Right hindlimb (tissue), 1 donor: Measurements from ENCODE around the gene CNDP1.
"Not testable (repeated sequence)": the region's sequence is repeated elsewhere in the genome, so short reads cannot be mapped to it uniquely, and the experiment has no call there.

Experiments used
- DNase-seq: peaks from one replicate; pipeline ENCODE4 v3.0.0-alpha.2; 2018

The CNDP1 gene, protein sequence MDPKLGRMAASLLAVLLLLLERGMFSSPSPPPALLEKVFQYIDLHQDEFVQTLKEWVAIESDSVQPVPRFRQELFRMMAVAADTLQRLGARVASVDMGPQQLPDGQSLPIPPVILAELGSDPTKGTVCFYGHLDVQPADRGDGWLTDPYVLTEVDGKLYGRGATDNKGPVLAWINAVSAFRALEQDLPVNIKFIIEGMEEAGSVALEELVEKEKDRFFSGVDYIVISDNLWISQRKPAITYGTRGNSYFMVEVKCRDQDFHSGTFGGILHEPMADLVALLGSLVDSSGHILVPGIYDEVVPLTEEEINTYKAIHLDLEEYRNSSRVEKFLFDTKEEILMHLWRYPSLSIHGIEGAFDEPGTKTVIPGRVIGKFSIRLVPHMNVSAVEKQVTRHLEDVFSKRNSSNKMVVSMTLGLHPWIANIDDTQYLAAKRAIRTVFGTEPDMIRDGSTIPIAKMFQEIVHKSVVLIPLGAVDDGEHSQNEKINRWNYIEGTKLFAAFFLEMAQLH

DNA sequence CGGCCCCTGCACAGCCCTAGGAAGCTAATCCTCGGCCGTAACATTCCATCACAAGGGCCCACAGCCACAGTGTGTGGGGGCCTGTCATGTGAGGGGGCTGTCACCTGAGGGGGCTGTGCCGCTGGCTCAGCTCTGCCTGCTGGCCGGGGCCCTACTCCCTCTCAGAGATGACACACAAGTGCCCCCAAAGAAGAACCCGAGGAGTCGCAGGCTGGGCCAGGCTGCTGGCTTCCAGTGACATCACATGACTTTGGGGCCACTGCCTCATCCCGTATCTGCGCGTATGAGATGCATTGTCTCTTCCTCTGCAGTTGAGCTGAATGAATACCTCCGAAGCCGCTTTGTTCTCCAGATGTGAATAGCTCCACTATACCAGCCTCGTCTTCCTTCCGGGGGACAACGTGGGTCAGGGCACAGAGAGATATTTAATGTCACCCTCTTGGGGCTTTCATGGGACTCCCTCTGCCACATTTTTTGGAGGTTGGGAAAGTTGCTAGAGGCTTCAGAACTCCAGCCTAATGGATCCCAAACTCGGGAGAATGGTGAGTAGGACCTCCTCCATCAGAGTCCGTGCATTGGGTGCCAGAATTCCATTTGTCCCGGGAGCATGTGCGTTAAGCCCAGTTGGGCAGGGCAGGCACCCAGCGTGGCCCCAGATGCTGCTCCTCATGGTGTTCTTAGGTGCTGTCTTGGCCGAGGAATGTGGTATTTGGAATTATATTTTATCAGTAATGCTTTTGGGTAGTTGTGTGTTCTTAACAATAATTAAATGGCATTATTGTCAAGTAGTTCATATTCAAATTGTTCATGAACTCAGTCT lies at the start of gene CNDP1:
Gene CNDP1, plus strand, starts transcription at position 351 of the 820 bp plus-strand sequence. Its CDS starts 168 bp downstream, at position 519.
- peak; percentile 10 for DNase-seq

DNA sequence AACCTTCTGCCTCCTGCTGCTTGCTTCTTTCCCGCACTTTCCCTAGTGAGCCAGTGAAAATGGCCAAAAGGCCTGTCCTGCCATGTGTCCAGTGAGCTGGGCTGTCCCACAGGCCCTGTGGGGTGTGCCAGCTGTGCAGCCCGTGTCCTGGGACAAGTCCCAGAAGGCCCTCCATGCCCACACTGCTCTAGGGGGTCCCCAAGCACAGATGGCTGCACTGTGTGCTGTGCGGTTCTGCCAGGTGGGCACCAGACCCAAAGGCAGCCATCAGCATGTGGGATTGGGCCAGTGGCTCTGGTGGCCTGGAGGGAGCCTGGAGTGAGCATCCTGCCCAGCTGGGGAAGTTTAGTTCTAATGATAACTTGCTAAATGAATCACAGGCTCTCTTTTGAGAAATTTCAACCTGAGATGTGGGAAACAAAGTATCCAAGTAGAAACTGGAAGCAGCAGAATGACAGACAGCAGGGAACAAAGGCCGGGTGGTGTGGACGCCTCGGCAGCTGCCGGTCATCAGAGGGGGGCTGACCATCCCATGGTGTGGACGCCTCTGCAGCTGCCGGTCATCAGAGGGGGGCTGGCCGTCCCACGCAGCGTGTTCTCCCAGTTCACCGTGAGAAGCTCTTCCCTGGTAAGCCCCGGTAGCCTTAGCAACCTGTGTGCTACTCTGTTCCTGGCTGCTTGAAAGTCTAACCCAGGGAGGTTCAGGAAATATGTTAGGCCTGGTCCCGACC lies 48.0 kb upstream of the CNDP1 start:
- DNase-seq, result no peak

DNA sequence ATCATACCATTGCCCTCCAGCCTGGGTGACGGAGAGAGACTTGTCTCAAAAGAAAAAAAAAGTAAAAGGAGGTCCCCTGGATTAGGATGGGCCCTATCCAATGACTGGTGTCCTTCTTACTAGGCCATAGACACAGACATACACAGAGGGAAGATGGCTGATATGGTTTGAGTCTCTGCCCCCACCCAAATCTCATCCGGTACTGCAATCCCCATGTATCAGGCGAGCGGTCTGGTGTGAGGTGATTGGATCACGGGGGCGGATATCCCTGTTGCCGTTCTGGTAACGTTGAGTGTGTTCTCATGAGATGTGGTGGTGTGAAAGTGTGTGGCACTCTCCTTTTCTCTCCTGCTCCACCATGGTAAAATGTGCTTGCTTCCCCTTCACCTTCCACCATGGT lies 45.9 kb upstream of the CNDP1 start:
- no peak for DNase-seq

DNA sequence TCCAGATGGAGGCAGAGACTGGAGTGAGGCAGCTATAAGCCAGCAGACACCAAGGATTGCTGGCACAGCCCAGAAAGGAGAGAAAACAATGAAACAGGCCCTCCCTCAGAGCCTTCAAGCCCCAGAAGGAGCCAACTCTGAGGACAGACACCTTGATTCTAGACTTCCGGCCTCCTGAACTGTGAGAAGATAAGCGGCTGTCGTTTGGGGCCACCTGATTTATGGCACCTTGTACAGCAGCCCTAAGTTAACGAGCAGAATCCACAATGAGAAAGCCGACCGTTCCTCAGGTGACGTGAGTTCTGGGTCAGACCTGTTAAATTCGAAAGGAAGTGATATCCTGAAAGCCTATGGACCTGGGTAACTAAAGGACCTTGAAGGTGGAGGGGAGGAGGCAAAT lies 45.4 kb upstream of the CNDP1 start:
- no peak for DNase-seq

DNA sequence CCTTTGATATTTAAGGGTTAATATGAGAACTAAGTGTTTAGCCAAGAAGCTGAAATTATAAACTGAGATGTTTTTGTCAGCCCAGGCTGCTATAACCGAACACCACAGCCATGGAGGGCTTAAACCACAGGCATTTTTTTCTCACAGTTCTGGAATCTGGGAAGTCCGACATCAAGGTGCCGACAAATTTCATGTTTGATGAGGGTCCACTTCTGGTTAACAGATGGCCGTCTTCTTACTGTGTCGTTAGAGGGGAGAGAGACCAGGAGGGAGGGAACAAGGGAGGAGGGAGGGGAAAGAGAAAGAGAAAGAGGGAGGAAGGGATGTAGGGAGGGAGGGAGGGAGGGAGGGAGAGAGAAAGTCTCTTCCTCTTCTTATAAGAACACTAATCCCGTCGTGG lies 44.6 kb upstream of the CNDP1 start:
- no peak for DNase-seq

DNA sequence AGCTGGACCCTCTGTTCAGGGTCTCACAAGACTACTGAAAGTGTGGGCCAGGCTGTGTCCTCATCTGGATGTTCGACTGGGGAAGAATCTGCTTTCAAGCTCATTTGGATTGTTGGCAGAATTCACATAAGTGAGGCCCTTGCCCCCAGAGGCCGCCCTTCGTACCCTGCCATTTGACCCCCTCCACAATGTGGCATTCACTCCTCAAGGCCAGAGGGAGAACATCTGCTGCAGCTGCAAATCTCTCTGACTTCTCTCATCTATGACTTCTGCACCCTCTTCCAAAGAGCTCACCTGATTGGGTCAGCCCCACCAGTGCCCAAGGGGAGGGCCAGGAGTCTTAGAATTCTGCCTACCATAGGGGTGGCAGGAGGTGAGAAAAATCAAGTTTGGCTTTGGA lies 42.0 kb upstream of the CNDP1 start:
- no peak for DNase-seq

DNA sequence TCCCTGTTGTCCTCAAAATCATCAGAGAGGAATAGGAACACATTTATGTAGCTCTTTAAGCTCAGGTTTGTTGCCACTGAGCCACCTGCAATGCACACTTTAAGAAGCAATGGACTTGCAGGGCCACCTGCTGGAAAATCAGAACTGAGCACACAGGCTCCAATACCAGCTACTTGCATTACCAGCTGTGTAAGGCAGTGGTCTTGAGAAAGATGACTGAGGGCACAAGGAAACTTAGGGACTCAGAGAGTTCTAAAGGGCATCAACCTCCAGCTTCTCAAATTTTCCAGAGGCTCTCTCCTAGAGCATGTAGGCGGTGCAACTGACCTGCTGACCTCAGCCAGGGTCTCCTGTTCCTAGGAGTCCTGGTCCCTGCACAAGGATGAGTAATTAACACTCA lies 40.6 kb upstream of the CNDP1 start:
- peak; percentile 66 for DNase-seq

DNA sequence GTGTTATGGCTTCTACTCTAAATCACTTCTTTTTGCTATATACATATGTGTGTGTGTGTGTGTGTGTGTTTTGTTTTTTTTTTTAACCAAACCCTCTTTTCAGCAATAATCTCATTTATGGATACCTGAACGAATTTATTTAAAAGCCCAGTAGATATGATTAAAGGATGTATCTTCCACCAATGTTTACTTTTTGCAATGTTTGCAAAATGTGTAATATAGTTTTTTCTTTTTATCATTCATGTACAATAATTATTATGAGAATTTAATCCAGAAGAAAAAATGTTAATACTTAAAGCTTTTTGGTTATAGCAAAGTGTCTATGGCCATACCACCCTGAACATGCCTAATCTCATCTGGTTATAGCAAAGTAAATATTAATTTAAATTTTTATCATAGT lies 39.8 kb upstream of the CNDP1 start:
- DNase-seq, result no peak

DNA sequence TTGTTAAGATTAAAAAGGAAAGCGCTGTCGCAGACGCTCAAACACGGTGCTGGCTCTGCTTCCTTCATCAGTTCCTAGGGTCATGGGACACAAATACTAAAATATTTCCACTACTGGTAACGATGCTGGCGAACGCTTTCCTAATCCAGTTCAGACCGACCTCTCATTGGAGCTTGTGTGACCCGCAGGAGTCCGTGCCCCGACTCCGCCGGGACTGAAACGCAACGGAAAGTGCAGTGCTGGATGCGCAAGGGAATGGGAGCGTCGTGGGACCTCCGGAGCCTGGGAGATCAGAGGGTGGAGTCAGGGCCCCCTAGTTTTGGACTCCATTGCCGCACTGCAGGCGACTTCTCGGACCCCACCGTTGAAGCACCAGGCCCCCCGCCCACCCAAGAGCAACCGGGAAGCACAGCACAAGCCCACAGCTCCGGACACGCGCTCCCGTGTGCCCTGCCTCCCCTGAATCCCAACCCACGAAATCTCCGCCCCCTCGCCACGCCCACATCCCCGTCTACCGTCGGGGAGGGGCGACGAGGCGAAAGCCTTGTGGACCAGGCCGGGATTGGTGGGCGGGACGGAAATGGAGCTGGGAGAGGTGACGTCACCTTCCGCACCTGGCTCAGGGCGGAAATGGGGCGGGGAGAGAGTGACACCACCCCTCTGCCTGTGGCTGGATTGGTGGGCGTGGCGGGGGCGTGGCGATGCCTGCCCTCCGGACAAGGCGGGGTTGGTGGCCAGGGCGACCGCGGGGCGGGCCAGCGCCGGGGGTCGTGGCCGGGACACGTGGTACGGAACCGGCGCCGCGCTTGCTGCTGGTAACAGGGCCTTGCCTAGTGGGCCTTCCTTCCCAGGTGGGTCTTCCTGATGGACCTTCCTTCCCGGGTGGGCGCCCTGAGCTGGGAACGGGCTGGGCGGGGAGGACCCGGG lies 38.5 kb upstream of the CNDP1 start, which contains the start of gene CNDP2:
Gene CNDP2, plus strand, starts transcription at position 783 of the 927 bp plus-strand sequence. CDS start 3,611 bp downstream, outside the sequence.
- peak; percentile 100 for DNase-seq

DNA sequence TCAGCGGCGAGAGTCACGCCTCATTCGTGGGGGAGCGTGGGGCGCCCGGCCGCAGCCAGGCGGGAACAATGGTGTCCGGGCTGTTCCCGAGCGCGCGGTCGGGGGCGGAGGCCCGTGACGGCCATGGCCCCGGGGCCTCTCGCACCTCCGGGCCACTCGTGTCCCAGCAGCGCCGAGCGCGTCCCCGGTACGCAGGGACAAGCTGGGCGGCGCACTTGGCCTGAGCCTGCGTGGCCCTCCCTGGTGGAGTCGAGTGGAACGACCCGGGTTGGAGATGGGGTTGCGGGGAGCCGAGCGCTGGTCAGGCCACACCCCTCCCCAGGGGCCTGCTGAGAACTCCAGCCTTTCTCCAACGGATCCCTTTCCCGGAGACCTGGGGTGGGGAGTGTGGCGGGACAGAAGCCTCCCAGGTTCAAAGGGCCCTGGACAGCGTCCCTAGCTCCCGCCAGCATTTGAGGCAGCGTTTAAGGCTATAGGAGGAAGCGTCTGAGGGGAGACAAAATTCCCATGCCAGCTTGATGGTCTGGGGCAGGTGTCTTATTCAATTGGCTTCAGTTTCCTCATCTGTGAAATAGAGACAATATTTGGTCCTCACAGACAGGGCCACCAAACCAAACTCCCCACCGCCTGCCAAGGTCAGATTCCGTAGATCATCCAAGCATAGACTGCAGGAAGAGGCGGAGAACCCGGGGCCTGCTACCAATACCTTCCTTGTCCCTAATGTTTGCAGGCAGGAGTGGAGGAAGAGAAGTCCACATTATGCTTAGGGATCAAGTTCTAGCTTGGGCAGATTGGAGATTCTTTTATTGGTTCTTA lies 37.6 kb upstream of the CNDP1 start:
- DNase-seq, result peak; percentile 76

DNA sequence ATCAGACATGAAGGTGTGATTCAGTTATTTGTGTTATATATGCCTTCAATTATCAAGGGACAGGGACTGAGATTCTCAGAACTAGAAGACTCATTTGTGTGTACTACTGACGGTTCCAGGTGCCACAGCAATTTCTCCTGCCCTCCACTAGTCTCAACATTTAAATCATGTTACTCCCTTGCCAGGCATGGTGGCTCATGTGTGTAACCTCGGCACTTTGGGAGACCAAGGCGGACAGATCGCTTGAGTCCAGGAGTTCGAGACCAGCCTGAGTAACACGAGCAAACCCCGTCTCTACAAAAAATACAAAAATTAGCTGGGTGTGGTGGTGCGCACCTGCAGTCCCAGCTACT lies 37.0 kb upstream of the CNDP1 start:
- peak; percentile 12 for DNase-seq

DNA sequence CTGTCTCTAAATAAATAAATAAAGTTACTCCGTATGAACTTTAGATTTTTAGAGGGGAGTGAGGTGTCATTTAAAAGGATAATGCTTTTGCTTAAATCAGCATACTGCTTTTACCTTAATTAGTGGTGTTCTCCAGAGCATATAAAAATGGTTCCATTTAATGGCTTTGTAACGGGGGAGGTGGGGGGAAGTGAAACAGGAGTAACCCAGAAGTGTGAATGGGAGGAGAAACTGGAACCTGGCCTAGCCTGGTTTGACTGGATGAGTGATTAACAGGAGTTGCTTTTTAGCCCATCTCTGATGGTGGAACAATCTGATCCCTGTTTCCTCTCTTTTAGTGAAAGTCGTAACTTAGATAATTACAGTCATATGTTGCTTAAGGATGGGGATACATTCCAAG lies 36.5 kb upstream of the CNDP1 start:
- peak; percentile 11 for DNase-seq

DNA sequence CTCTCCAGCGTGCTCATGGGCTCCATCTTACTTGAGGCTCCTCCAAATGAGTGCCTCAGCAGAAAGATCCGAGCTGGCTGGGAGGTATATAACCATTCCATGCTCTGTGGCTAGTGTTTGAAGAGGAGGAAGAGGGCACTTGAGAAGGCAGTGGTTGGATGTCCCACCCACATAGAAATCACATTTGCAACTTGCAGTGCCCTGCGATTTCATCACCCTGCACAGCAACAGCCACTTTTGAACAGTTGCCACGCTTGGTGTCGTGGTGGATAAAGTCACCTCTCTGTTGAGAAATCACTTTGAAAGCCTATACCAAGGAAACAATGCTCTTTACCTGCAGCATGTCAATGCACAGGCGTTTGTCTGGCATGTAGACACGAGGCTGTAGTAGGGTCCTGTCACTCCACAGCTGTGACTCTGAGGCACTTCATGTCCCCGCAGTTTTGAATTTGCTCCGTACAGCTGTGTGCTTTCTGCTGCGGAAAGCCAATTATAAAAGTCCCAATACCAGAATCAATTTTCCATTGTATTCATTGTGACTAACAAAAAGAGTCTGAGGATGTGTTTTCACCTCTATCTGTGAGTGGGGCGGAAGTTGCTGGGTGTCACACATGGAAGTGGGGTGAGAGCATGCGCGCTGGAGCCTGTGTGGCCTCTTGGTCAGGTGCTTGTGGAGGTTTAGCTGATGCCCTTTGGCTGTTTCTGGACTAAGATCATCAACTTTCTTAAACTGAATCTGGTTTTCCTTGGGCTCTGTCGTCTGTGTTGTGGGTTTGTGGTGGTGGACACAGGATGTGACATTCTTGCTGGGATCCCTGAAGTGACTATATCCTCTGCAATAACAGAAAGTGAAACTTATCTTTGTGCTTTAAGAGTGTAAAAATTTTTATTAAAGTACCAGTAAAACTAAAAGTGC lies 35.3 kb upstream of the CNDP1 start:
- DNase-seq, result peak; percentile 18

DNA sequence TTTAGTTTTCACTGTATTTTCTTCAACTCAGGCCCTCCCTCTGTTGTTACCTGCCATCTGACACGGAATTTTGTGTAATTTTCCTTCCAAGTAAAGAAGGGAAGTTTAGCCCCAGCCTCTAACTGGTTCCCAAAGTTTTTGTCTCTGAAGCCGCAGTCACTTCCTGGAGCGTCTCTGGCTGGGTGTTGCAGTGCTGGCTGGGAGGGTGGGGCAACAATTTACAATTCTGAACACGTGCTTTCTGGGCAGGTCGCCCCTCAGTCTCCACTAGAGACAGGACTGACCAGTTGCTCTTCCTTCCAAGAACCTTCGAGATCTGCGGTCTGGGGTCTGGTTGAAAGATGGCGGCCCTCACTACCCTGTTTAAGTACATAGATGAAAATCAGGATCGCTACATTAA lies 34.7 kb upstream of the CNDP1 start:
- peak; percentile 28 for DNase-seq

DNA sequence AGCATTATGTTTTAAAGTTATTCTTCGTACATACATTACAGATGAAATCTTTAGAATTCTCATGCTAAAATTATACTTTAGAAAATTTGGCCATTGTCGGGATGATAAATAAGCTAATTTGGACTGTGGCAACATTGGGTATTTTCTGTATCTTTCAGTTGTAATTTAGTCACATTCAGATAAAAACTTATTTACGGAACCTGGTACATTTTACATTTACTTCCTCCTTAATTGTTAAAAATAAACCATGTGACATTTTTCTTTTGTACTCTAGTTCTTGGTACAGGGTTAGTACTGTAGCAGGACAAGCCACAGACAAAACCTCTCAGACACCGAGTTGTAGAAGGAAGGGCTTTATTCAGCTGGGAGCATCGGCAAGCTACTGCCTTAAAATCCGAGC lies 33.9 kb upstream of the CNDP1 start:
- no peak for DNase-seq

DNA sequence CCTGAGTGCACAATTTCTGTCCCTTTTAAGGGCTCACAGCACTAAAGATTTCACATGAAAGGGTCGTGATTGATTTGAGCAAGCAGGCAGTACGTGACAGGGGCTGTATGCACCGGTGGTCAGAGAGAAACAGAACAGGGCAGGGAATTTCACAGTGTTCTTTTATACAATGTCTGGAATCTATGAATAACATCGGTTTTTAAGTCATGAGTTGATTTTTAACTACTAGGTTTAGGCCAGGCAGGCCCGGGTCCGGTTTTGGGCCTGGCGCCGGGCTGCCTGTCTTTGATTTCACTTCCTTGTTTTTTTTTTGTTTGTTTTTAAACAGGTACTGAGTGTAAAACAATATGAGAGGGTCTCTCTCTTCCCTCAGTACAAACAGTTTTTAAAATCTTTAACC lies 33.5 kb upstream of the CNDP1 start:
- not testable (repeated sequence) for DNase-seq

DNA sequence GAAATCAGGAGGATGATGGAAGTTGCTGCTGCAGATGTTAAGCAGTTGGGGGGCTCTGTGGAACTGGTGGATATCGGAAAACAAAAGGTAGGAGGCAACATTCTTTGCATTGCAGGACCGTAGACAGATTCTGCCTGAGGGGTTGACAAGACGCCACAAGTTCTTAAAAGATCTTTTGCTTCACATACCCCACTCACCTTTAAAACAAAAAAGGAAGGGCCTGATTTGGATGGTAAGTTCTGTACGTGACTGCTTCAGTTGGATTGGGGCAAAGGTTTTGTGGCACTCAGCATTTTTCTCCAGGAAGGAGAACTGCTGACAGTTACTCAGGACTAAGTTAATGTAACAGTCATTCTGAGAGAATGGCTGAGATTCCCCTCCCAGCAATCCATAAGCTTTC lies 32.9 kb upstream of the CNDP1 start:
- no peak for DNase-seq

DNA sequence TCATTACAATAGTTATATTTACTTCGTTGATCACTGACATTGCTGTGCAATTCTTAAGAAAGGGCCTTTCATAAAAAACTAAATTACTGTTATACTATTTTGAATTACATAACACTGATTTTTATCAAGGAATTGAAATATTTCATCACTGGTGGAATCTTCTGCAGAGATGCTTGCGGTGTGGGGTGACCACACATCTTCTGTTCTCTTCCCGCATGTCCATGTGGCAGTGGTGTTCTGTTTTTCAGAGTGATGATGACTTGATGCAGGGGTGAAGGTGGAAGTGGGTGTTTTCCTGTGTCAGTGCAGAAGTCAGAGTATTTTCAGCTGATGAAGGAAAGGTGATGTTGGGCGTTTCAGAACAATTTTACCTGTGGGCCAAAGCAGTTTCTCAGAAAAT lies 31.2 kb upstream of the CNDP1 start:
- no peak for DNase-seq

DNA sequence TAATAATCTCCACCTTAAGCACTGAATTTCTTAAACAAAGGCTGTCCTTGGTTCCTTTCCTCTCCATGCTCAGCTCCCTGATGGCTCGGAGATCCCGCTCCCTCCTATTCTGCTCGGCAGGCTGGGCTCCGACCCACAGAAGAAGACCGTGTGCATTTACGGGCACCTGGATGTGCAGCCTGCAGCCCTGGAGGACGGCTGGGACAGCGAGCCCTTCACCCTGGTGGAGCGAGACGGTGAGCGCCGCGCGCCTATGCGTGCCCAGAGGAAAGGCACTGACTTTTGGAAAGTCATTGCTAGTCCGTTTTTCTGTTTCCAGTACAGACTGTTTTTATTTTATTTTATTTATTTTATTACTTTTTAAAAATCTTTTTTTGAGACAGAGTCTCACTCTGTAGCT lies 28.5 kb upstream of the CNDP1 start:
- no peak for DNase-seq
